Measurements from ENCODE around the gene ANXA2. TPM values are rescaled to one million over a fixed set of nuclear protein-coding genes. Genes with fewer than 3 reads are reported as not detected.

The ANXA2 gene
- total and polyA plus RNA-seq, 4 donors, result 699 to 1,029 (median 797) TPM

- ATAC-seq (ENCODE audit: low FRiP score), result no peak
- intact Hi-C loops (cut with DNase I), result loop anchor here in 1 of 2 donors (10.0 kb wide), 1 partner anchor 602 kb away; no protein-coding TSS in a partner anchor
- H3K27me3 ChIP-seq (ENCODE audit: control insufficient read depth in 1 of 2, insufficient read depth in 2 of 2, low read length in 1 of 2), result peaks cover 0 to 2% of the 10 kb centered on the region in 2 donors
- H3K36me3 ChIP-seq (ENCODE audit: control insufficient read depth in 1 of 2, insufficient read depth in 2 of 2, low read length in 1 of 2), result no peaks in the 10 kb centered on the region
- no peak overlapping the region for H3K27ac ChIP-seq (ENCODE audit: low read depth in 1 of 2, low read length in 2 of 2)
- WGBS, 2 donors, result 50 to 93% methylated on average over 4 of the region's 4 CpGs
- no peaks in the 10 kb centered on the region for H3K4me1 ChIP-seq (ENCODE audit: control insufficient read depth in 1 of 2, insufficient read depth in 2 of 2, low read length in 2 of 2)
- DNase-seq, result no peak
- no peak overlapping the region for H3K4me3 ChIP-seq (ENCODE audit: low read length in 2 of 2)
- H3K9me3 ChIP-seq (ENCODE audit: control insufficient read depth, low read length), result no peaks in the 10 kb centered on the region
These were observed 80.8 kb downstream of the ANXA2 start for GRCh38 chr15:60316961-60317360.

- Histone ChIP-seq H3K4me1 (ENCODE audit: control insufficient read depth in 1 of 2, insufficient read depth in 2 of 2, low read length in 2 of 2) (no peaks in the 10 kb centered on the region), H3K36me3 (ENCODE audit: control insufficient read depth in 1 of 2, insufficient read depth in 2 of 2, low read length in 1 of 2) (no peaks in the 10 kb centered on the region), H3K4me3 (ENCODE audit: low read length in 2 of 2) (no peak overlapping the region), H3K27ac (ENCODE audit: low read depth in 1 of 2, low read length in 2 of 2) (no peak overlapping the region), H3K27me3 (ENCODE audit: control insufficient read depth in 1 of 2, insufficient read depth in 2 of 2, low read length in 1 of 2) (peaks cover 0 to 2% of the 10 kb centered on the region in 2 donors), H3K9me3 (ENCODE audit: control insufficient read depth, low read length) (no peaks in the 10 kb centered on the region)
- DNase-seq, result no peak
- no peak for ATAC-seq (ENCODE audit: low FRiP score)
- WGBS, 2 donors, result 44 to 65% methylated on average over 4 of the region's 4 CpGs
- intact Hi-C loops (cut with DNase I), result loop anchor here in 1 of 2 donors (10.0 kb wide), 1 partner anchor 601 kb away; no protein-coding TSS in a partner anchor
These were observed 81.9 kb downstream of the ANXA2 start for GRCh38 chr15:60315878-60316277.

- DNase-seq, result no peak
- Histone ChIP-seq H3K27ac (ENCODE audit: low read depth in 1 of 2, low read length in 2 of 2) (no peak overlapping the region), H3K4me3 (ENCODE audit: low read length in 2 of 2) (no peak overlapping the region), H3K36me3 (ENCODE audit: control insufficient read depth in 1 of 2, insufficient read depth in 2 of 2, low read length in 1 of 2) (no peaks in the 10 kb centered on the region), H3K9me3 (ENCODE audit: control insufficient read depth, low read length) (no peaks in the 10 kb centered on the region), H3K4me1 (ENCODE audit: control insufficient read depth in 1 of 2, insufficient read depth in 2 of 2, low read length in 2 of 2) (no peaks in the 10 kb centered on the region), H3K27me3 (ENCODE audit: control insufficient read depth in 1 of 2, insufficient read depth in 2 of 2, low read length in 1 of 2) (peaks cover 0 to 2% of the 10 kb centered on the region in 2 donors)
- WGBS, 2 donors, result 77 to 87% methylated on average over 4 of the region's 4 CpGs
- intact Hi-C loops (cut with DNase I), result loop anchor here in 1 of 2 donors (10.0 kb wide), 1 partner anchor 599 kb away; no protein-coding TSS in a partner anchor
- no peak for ATAC-seq (ENCODE audit: low FRiP score)
These were observed 83.9 kb downstream of the ANXA2 start for GRCh38 chr15:60313906-60314305.

- H3K4me1 ChIP-seq (ENCODE audit: control insufficient read depth in 1 of 2, insufficient read depth in 2 of 2, low read length in 2 of 2), result no peaks in the 10 kb centered on the region
- ATAC-seq (ENCODE audit: low FRiP score), result no peak
- intact Hi-C loops (cut with DNase I), result no loop called here
- no peaks in the 10 kb centered on the region for H3K27me3 ChIP-seq (ENCODE audit: control insufficient read depth in 1 of 2, insufficient read depth in 2 of 2, low read length in 1 of 2)
- H3K36me3 ChIP-seq (ENCODE audit: control insufficient read depth in 1 of 2, insufficient read depth in 2 of 2, low read length in 1 of 2), result no peaks in the 10 kb centered on the region
- H3K27ac ChIP-seq (ENCODE audit: low read depth in 1 of 2, low read length in 2 of 2), result no peak overlapping the region
- DNase-seq, result no peak
- 60 to 68% methylated on average over 3 of the region's 3 CpGs for WGBS, 2 donors
- H3K4me3 ChIP-seq (ENCODE audit: low read length in 2 of 2), result no peak overlapping the region
- H3K9me3 ChIP-seq (ENCODE audit: control insufficient read depth, low read length), result peaks cover 3% of the 10 kb centered on the region
These were observed 90.8 kb downstream of the ANXA2 start for GRCh38 chr15:60307034-60307433.

GRCh38 chr15:60301024-60301423 is 96.8 kb downstream of the ANXA2 start:
- Histone ChIP-seq H3K9me3 (ENCODE audit: control insufficient read depth, low read length) (peaks cover 3% of the 10 kb centered on the region), H3K36me3 (ENCODE audit: control insufficient read depth in 1 of 2, insufficient read depth in 2 of 2, low read length in 1 of 2) (no peaks in the 10 kb centered on the region), H3K27ac (ENCODE audit: low read depth in 1 of 2, low read length in 2 of 2) (no peak overlapping the region), H3K4me1 (ENCODE audit: control insufficient read depth in 1 of 2, insufficient read depth in 2 of 2, low read length in 2 of 2) (no peaks in the 10 kb centered on the region), H3K4me3 (ENCODE audit: low read length in 2 of 2) (no peak overlapping the region), H3K27me3 (ENCODE audit: control insufficient read depth in 1 of 2, insufficient read depth in 2 of 2, low read length in 1 of 2) (no peaks in the 10 kb centered on the region)
- DNase-seq (no peak), ATAC-seq (ENCODE audit: low FRiP score) (no peak)
- intact Hi-C loops (cut with DNase I), result no loop called here
- WGBS, 2 donors, result 89 to 91% methylated on average over 1 of the region's 1 CpG

- intact Hi-C loops (cut with DNase I), result no loop called here
- H3K4me1 ChIP-seq (ENCODE audit: control insufficient read depth in 1 of 2, insufficient read depth in 2 of 2, low read length in 2 of 2), result no peaks in the 10 kb centered on the region
- 54 to 57% methylated on average over 18 of the region's 18 CpGs for WGBS, 2 donors
- no peak overlapping the region for H3K4me3 ChIP-seq (ENCODE audit: low read length in 2 of 2)
- DNase-seq (no peak), ATAC-seq (ENCODE audit: low FRiP score) (no peak)
- no peak overlapping the region for H3K27ac ChIP-seq (ENCODE audit: low read depth in 1 of 2, low read length in 2 of 2)
- H3K27me3 ChIP-seq (ENCODE audit: control insufficient read depth in 1 of 2, insufficient read depth in 2 of 2, low read length in 1 of 2), result no peaks in the 10 kb centered on the region
- peaks cover 1% of the 10 kb centered on the region for H3K9me3 ChIP-seq (ENCODE audit: control insufficient read depth, low read length)
- no peaks in the 10 kb centered on the region for H3K36me3 ChIP-seq (ENCODE audit: control insufficient read depth in 1 of 2, insufficient read depth in 2 of 2, low read length in 1 of 2)
These were observed 98.2 kb downstream of the ANXA2 start for GRCh38 chr15:60299452-60300047.

Other genes with a start within 250 kb of the ANXA2 start
- gene ICE2, start 81.2 kb upstream of the ANXA2 start, total RNA-seq, result 10 to 100 TPM; 40.0 to 62.0 TPM
- 10 to 100 TPM in 1 of 2 donors, 1 to 10 TPM in 1; 7.1 to 12.0 TPM for gene ICE2, start 81.2 kb upstream of the ANXA2 start, polyA plus RNA-seq

All from aorta (tissue), 5 donors.